Lower lobe of right lung (tissue), 2 donors: ENCODE data around the gene SEC22C. TPM values are rescaled to one million over a fixed set of nuclear protein-coding genes. Genes with fewer than 3 reads are reported as not detected.

Experiments
- ATAC-seq, 2 donors: fragments of 200-7000 bp; cut with Tn5 transposase; one replicate each; pipeline ENCODE4 v1.9.1; 2020 to 2022; ENCODE audit warnings: mild to moderate bottlenecking in 2 of 2, moderate library complexity in 2 of 2
- DNase-seq: peaks from one replicate; pipeline ENCODE4 v3.0.0-alpha.2; 2020
- H3K27ac ChIP-seq: fragments of 200-600 bp; one replicate; pipeline ENCODE4 v1.8.0; 2022
- H3K27me3 ChIP-seq: fragments of 200-600 bp; one replicate; pipeline ENCODE4 v1.8.0; 2022; ENCODE audit warnings: low read depth
- H3K36me3 ChIP-seq: fragments of 200-600 bp; one replicate; pipeline ENCODE4 v1.8.0; 2022; ENCODE audit warnings: mild to moderate bottlenecking
- H3K4me1 ChIP-seq: fragments of 200-600 bp; one replicate; pipeline ENCODE4 v1.8.0; 2022
- H3K4me3 ChIP-seq: fragments of 200-600 bp; one replicate; pipeline ENCODE4 v1.8.0; 2022; ENCODE audit warnings: mild to moderate bottlenecking
- H3K9me3 ChIP-seq: fragments of 200-600 bp; one replicate; pipeline ENCODE4 v1.8.0; 2022
- CTCF ChIP-seq: fragments of 200-600 bp; IDR thresholded peaks from one replicate; pipeline ENCODE4 v1.8.0; 2022; ENCODE audit warnings: antibody characterized with exemption, mild to moderate bottlenecking
- intact Hi-C: fragments of 100-400 bp; cut with DNase I; formaldehyde crosslinking; loops from one replicate; pipeline ENCODE4 v1.11.0; 2022
- total RNA-seq: library from RNA; stranded (reverse); fragmentation: NEBNext Ultra II Directional; extraction: Animal tissue kit (Norgen Biotek cat#: 25700); gene quantifications from one replicate; pipeline ENCODE4 v1.2.1, GENCODE V29; 2021
- donor health status: DM: no; HTN: yes; CAD: no; lungs with severe emphysema.

SEC22C gene
- total RNA-seq, 1 donor from 2014 or later: 51.3 TPM

GRCh38 chr3:42608581-42608980, 26.8 kb upstream of the SEC22C start:
- intact Hi-C loops: no loop called here
- no peak for TF ChIP-seq CTCF
- Histone ChIP-seq H3K4me3 (no peak overlapping the region), H3K4me1 (peaks cover 76% of the 10 kb centered on the region), H3K9me3 (no peaks in the 10 kb centered on the region), H3K27me3 (no peaks in the 10 kb centered on the region), H3K27ac (no peak overlapping the region), H3K36me3 (peaks cover 19% of the 10 kb centered on the region)
- no peak for DNase-seq
- ATAC-seq: no peak

GRCh38 chr3:42605546-42606173, 23.9 kb upstream of the SEC22C start:
- Histone ChIP-seq H3K9me3 (no peaks in the 10 kb centered on the region), H3K4me3 (no peak overlapping the region), H3K27me3 (no peaks in the 10 kb centered on the region), H3K4me1 (peaks cover 64% of the 10 kb centered on the region), H3K27ac (no peak overlapping the region), H3K36me3 (peaks cover 19% of the 10 kb centered on the region)
- intact Hi-C loops: no loop called here
- no peak for ATAC-seq
- DNase-seq: no peak
- no peak for TF ChIP-seq CTCF

GRCh38 chr3:42602961-42603360, 21.2 kb upstream of the SEC22C start:
- Histone ChIP-seq H3K4me1 (peaks cover 52% of the 10 kb centered on the region), H3K27ac (no peak overlapping the region), H3K27me3 (no peaks in the 10 kb centered on the region), H3K9me3 (no peaks in the 10 kb centered on the region), H3K36me3 (peaks cover 12% of the 10 kb centered on the region), H3K4me3 (no peak overlapping the region)
- no peak for ATAC-seq
- no peak for DNase-seq
- no peak for TF ChIP-seq CTCF
- intact Hi-C loops: no loop called here

- no peak for TF ChIP-seq CTCF
- peak overlapping the region; percentile 76 for H3K4me3 ChIP-seq
- H3K27me3 ChIP-seq: no peaks in the 10 kb centered on the region
- peaks cover 8% of the 10 kb centered on the region for H3K36me3 ChIP-seq
- DNase-seq: no peak
- peak overlapping the region; percentile 94 for H3K27ac ChIP-seq
- ATAC-seq: no peak
- H3K4me1 ChIP-seq: peaks cover 52% of the 10 kb centered on the region
- H3K9me3 ChIP-seq: no peaks in the 10 kb centered on the region
- intact Hi-C loops: no loop called here
Measured at GRCh38 chr3:42601896-42602581, 20.3 kb upstream of the SEC22C start.

GRCh38 chr3:42600958-42601675, 19.4 kb upstream of the SEC22C start:
- intact Hi-C loops: no loop called here
- peak; percentile 16 for TF ChIP-seq CTCF
- H3K36me3 ChIP-seq: peaks cover under 1% of the 10 kb centered on the region
- peak overlapping the region; percentile 76 for H3K4me3 ChIP-seq
- DNase-seq (peak; percentile 75), ATAC-seq (peak; percentile 66 to 70)
- H3K9me3 ChIP-seq: no peaks in the 10 kb centered on the region
- peak overlapping the region; percentile 94 for H3K27ac ChIP-seq
- H3K4me1 ChIP-seq: peaks cover 46% of the 10 kb centered on the region
- no peaks in the 10 kb centered on the region for H3K27me3 ChIP-seq
